GM18519 (cell line): Measurements from ENCODE around the gene FEZ2.

ENCODE experiments used
- ATAC-seq: cut with Tn5 transposase; IDR thresholded peaks from one replicate; pipeline ENCODE4 v1.9.1; 2021; ENCODE audit warnings: mild to moderate bottlenecking, moderate library complexity; ENCODE audit not compliant: unreplicated experiment, low FRiP score

Gene FEZ2

DNA sequence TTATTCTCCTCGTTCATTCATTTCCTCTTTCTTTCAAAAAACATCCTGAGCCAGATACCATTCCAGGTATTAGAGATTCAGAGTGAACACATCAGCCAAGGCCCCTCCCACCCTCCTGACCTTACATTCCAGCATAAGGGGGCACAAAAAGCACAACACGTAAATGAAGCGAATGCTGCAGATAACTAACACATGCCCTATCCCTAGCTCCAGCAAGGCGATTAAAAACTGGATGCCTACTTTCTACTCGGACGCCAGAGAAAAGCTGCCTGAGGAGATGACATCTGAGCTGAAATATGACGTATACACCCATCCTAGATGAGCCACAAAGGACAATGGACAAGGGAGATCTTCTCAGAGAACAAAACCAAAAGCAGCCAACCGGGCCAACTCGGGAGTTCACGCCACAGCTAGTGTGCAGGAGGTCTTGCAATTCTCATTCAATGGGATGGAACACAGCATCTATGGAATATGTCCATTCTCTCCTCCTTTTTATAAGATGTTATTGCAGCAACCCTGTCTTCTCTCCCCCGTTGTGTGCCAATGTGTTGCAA, 33.5 kb downstream of the FEZ2 start:
- ATAC-seq: no peak

- no peak for ATAC-seq
Observed at GRCh38 chr2:36562973-36563532, 34.9 kb downstream of the FEZ2 start.

DNA sequence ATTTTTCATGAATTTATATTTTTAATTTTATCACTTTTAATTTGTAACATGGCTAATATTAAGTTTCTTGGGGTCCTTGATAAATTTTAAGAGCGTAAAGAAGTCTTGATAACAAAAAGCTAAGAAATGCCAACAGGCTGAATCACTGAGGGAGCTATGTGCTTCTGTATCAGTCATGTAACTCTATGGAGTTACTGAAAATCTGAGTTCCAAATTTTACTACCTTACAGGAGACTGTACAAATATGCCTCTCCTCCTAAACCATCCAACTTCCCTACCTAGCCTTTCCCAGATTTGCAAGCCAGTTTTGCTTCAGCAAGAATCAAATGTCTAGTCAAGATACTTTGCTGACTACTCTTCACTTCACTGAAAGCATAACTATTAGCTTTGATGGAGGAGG, 35.7 kb downstream of the FEZ2 start:
- ATAC-seq: no peak

DNA sequence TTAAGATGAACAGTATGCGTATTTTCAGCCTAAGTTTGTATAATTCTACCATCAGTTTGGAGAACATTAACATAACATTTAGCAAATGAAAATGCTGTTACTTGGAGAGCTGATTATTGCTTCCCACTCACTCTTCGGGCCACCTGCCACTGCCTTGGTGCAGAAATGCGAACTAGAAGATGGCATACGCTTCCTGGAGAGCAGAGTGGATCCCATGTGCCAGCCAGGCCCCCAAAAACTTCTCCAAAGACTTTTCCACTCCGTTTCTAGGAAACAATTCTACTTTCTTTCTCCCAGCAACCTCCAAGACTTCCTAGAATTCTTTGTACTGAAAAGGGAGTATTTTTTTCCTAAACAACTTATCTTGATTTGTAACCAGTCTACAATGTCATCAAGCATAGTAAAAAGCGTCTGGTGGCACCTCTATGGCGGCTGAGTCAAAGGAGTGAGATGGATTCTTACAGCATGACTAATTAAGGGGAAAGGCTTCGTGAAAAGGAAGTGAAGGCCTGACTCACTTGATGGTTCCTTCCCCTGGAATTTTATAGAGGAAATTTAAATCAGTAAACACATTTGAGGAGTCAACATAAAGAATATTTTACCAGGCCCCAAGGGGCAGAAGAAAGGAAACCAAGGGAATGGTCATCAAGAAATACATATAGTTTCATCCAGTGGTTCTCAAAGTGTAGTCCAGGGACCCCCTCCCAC, 36.6 kb downstream of the FEZ2 start:
- no peak for ATAC-seq

GRCh38 chr2:36560726-36561125, 37.2 kb downstream of the FEZ2 start:
- ATAC-seq: no peak

DNA sequence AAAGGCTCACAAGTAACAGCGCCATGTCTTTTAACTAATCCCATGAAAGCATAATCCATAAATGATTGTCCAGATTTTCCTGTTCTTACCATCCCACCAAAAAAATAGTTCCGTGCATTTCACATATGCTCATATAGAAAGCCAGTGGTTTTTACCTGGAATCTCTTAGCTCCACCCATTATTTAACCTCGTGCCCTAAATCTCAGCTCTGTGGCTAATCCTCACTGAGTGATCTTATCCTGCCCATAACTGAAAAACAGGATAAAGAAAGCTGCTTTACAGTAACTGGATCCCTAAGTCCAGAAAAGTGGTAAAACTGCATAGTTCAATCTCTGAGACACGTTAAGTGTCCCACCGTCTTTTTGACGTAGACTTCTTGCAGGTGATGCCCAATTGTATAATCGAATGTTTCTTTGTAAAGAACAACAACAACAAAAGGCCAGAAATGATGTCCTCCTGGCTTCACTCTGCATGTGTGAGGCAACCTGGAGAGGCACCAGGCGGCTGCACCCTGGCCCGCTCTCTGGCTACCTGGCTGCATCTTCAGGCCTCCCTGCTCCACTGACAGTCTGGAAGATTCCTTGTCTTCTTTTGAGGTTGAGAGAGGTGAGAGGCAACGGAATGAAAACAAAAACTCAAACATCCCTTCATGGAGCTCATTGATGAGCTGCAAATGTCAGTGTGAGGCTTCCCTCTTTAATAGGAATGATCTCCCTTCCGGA, 38.6 kb downstream of the FEZ2 start:
- no peak for ATAC-seq

DNA sequence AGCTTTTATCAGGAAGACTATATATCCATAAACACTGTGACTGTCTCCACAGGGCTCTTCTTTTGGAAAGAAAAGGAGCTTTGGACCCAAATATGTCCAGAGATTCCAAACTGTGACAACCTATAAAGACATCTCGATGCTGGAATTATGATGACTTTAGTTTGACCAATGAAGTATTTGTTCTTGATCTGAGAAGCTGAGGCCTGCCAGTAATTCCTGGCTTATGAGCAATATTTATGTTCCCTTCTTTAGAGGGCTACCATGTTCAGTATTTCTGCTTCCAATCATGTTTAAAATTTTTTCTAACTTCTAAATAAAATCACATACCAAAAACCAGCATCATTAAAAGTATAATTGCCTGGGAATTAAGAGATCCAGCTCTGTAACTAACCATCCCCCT, 41.1 kb downstream of the FEZ2 start:
- no peak for ATAC-seq

DNA sequence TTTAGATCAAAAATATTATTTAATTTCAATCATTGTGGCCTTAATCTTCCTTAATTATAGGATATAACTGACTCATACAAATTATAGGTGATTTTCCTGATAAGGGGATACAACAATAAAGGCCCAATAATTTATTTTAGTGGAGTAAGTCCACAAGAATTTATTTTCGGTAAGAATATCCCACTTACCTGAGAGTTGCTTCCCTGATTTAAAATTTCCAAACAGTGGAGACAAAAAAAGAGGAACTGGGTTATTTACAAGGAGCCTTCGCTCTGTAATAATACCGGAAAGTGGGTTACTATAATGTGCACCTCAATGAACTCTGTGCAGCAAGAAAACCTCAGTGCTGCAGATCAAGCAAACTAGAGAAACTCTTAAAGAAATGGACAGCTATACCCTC, 42.2 kb downstream of the FEZ2 start:
- ATAC-seq: no peak

DNA sequence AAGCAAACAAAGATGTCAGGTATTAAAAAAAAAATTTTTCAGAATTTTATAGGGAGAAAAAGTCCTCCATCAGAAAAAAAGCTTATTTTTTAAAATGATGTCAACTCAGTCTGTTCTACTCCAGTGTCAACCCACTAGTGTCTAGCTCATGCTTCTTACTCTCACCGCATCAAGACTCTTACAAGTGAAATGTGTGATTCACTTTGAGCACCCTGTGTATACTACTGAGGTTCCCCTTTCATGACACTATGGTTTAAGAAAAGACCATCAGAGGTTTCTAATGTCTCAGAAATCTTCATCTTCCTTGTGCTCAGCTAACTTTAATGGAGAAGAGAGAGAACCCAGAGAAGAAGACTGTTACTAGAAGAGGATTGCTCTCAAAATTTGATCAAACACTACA, 43.4 kb downstream of the FEZ2 start:
- no peak for ATAC-seq

DNA sequence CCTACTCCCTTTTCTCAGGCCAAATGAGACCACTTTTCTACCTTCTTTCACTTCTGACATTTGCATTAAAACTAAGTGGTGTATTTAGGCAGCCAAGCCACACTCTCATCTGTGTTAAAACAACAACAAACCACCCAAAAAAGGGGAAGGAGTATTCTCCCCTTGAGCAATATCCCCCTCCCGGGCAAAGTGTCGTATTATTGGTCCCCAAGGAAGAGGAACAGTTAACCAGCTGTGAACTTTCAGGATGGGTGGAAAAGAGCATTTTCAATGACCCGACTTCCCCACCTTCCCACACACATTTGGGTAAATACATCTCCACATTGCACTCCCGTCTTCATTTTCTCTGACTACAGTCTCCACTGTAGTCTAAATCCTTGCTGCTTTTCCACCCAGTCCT, 44.3 kb downstream of the FEZ2 start:
- no peak for ATAC-seq

- no peak for ATAC-seq
Observed at GRCh38 chr2:36550006-36550405, 48.0 kb downstream of the FEZ2 start.

GRCh38 chr2:36549165-36549574, 48.8 kb downstream of the FEZ2 start:
- ATAC-seq: no peak

GRCh38 chr2:36547906-36548305, 50.1 kb downstream of the FEZ2 start:
- ATAC-seq: no peak

- ATAC-seq: no peak
Observed at GRCh38 chr2:36545871-36546416, 52.0 kb downstream of the FEZ2 start.

DNA sequence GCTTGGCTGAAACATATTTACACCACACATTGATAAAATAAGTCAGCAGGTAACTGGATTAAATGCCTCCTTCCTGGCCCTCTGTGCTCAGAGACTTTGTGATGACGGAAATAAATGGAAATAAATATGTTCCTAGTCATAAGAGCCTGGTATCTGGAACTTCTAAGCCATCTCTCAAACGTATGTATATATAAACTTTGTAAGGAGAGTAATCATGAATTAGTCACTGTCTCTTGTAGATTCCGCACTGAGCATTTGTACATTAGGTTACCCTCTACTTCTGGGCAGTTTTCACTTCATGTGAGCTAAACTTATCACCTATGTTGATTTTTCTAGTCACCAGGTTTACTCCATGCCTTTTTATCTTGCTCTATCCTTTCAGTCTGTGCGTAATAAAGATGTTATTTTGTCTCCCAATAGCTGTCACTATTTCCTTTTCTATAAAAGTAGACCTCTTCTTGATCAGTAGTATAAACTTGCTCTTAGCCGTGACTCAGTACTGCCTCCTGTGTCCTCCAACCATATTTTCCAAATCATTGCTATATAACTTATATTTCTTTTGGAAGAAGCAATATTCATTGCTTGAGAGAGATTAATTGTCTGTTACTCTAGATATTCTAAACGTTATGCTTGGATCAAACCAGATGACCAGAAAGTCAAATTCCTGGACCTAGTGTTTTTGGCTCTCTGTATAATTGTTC, 53.2 kb downstream of the FEZ2 start:
- no peak for ATAC-seq

GRCh38 chr2:36541891-36542595, 55.9 kb downstream of the FEZ2 start:
- no peak for ATAC-seq

DNA sequence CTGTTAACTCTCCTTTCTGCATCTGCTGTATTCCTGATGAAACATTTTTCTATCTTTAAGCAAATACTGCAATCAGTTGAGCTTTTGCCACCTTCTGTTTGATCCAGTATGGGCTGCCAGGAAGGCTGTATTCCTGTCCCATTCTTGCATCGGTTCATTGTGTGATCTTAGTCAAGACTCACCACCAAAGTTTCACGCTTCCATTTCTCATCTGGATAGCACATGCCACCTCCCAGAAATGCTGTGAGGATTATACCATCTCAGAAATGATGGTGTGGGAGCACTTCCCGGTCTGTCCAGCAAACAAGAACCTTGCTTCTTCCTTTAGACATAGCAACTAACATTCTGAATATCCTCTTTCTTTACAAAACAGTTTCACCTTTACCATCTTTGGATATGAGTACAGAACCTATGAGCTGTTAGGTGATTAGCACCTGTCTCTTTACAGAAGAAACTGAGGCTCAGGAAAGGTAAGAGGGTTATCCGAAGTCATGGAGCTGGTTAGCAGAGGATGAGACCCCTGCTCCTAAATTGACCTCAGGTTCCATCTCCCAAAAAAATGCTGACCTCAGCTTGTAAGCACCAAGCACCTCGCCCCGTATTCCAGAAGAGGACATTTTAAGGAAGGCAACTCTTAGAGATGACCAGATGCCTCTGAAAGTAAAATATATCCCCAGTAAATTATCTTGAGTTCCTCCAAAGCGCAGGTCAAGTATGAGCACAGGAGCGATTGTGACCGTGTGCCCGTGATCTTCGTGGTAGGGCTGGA, 56.8 kb downstream of the FEZ2 start:
- ATAC-seq: no peak

DNA sequence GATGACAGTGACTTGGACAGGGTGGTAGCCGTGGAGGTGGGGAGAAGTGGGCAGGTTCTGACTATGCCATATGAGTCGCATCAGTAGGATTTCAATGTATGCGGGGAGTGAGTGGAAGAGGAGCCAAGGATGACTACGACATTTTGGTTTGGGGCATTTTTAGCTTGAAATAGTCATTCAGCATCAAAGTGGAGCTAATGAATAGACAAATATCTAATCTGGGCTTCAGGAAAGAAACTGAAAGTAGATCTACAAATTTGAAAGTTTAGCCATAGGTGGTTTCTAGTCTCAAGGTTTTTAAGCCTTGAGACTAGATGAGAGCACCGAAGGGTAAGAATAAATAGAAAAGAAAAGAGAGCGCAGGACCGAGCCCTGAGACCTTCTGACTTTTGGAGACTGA, 58.3 kb downstream of the FEZ2 start:
- ATAC-seq: no peak

GRCh38 chr2:36538335-36538734, 59.6 kb downstream of the FEZ2 start:
- ATAC-seq: no peak
